ENCODE results near the gene NME9. TPM values are rescaled to one million over a fixed set of nuclear protein-coding genes. Genes with fewer than 3 reads are reported as not detected.

Gene NME9
- total and polyA plus RNA-seq, 8 donors: 0.13 to 0.55 TPM; not detected in 6

GRCh38 chr3:138326866-138327595 lies 2.6 kb downstream of the NME9 start:
- Histone ChIP-seq H3K4me3 (no peak overlapping the region), H3K27ac (no peak overlapping the region), H3K36me3 (no peaks in the 10 kb centered on the region), H3K4me1 (peaks cover 5 to 18% (median 17%) of the 10 kb centered on the region in 4 donors), H3K27me3 (no peaks in the 10 kb centered on the region), H3K9me3 (no peaks in the 10 kb centered on the region)
- DNase-seq: no peak
- no peak for TF ChIP-seq EP300 (IDR thresholded peaks at IDR 0.05)
- no peak for TF ChIP-seq POLR2AphosphoS5 (IDR thresholded peaks at IDR 0.05)
- TF ChIP-seq POLR2A (IDR thresholded peaks at IDR 0.05): no peak
- TF ChIP-seq CTCF (IDR thresholded peaks at IDR 0.05): no peak
- intact Hi-C loops (cut with DNase I; ENCODE audit: low total_unique reads): no loop called here
- 91 to 97% (median 94%) methylated on average over 12 of the region's 12 CpGs for WGBS, 5 donors

GRCh38 chr3:138325990-138326389 lies 3.7 kb downstream of the NME9 start:
- peaks cover 5 to 18% (median 17%) of the 10 kb centered on the region in 4 donors for H3K4me1 ChIP-seq
- no peaks in the 10 kb centered on the region for H3K36me3 ChIP-seq
- H3K27me3 ChIP-seq: no peaks in the 10 kb centered on the region
- intact Hi-C loops (cut with DNase I; ENCODE audit: low total_unique reads): no loop called here
- H3K27ac ChIP-seq: no peak overlapping the region
- no peaks in the 10 kb centered on the region for H3K9me3 ChIP-seq
- no peak for DNase-seq
- TF ChIP-seq POLR2A (IDR thresholded peaks at IDR 0.05) (no peak), POLR2AphosphoS5 (IDR thresholded peaks at IDR 0.05) (no peak), EP300 (IDR thresholded peaks at IDR 0.05) (no peak), CTCF (IDR thresholded peaks at IDR 0.05) (no peak)
- no peak overlapping the region for H3K4me3 ChIP-seq

GRCh38 chr3:138323971-138324370 lies 5.7 kb downstream of the NME9 start:
- Histone ChIP-seq H3K9me3 (no peaks in the 10 kb centered on the region), H3K4me1 (peaks cover 3 to 7% (median 6%) of the 10 kb centered on the region in 4 donors), H3K27me3 (no peaks in the 10 kb centered on the region), H3K27ac (no peak overlapping the region), H3K36me3 (no peaks in the 10 kb centered on the region), H3K4me3 (no peak overlapping the region)
- no peak for DNase-seq
- intact Hi-C loops (cut with DNase I; ENCODE audit: low total_unique reads): no loop called here
- no peak for TF ChIP-seq EP300 (IDR thresholded peaks at IDR 0.05)
- TF ChIP-seq POLR2AphosphoS5 (IDR thresholded peaks at IDR 0.05): no peak
- no peak for TF ChIP-seq CTCF (IDR thresholded peaks at IDR 0.05)
- no peak for TF ChIP-seq POLR2A (IDR thresholded peaks at IDR 0.05)
- WGBS, 5 donors: 65 to 75% (median 72%) methylated on average over 4 of the region's 4 CpGs

- Histone ChIP-seq H3K9me3 (no peaks in the 10 kb centered on the region), H3K27ac (no peak overlapping the region), H3K4me3 (no peak overlapping the region), H3K36me3 (no peaks in the 10 kb centered on the region), H3K4me1 (no peaks in the 10 kb centered on the region), H3K27me3 (no peaks in the 10 kb centered on the region)
- TF ChIP-seq POLR2AphosphoS5 (IDR thresholded peaks at IDR 0.05) (no peak), EP300 (IDR thresholded peaks at IDR 0.05) (no peak), CTCF (IDR thresholded peaks at IDR 0.05) (no peak), POLR2A (IDR thresholded peaks at IDR 0.05) (no peak)
- no peak for DNase-seq
- intact Hi-C loops (cut with DNase I; ENCODE audit: low total_unique reads): no loop called here
- 70 to 95% (median 92%) methylated on average over 1 of the region's 1 CpG for WGBS, 5 donors
Measured at GRCh38 chr3:138317687-138318086, 12.0 kb downstream of the NME9 start.

Data from stomach (tissue), 9 donors.